ENCODE results near the gene TEX30. TPM values are rescaled to one million over a fixed set of nuclear protein-coding genes. Genes with fewer than 3 reads are reported as not detected.

The TEX30 gene
- total and polyA plus RNA-seq, 8 donors, result 1.8 to 9.6 (median 2.3) TPM

DNA sequence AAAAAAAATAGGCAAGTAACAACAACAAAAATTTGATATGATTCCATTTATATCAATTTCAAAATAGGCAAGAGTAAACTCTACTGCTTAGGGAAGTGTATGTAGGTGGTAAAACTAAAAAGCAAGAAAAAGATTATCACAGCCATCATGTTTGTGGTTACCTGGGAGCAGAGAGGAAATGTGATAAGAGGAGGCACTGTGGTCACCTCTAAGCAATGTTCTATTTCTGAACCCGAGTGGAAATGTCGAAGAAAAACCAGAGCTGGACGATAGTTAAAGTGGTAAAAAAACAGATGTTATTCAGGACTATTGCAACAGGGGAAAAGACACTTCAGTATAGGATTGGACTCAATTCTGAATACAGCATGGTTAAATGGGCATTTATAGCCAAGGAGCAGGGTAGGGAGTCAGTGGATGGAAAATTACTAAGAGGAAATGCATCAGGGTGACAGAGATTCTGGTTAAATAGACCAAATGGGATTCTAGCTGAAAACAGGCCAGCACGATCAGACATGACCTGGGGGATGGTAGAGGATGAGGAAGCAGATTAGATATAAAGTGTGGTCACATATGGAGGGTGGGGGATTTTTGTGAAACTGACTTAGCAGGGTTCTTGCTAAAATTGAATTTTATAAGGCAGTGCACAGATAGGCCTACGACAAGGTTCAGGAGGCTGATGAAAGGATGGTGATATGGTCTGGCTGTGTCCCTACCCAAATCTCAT is 6.0 kb upstream of the TEX30 start:
- Histone ChIP-seq H3K27me3 (no peaks in the 10 kb centered on the region), H3K4me1 (no peaks in the 10 kb centered on the region), H3K27ac (no peak overlapping the region), H3K4me3 (no peak overlapping the region), H3K36me3 (no peaks in the 10 kb centered on the region), H3K9me3 (no peaks in the 10 kb centered on the region)
- FAIRE-seq (no peak), DNase-seq (no peak), ATAC-seq (peak in 2 of 4 donors; percentile 19 to 63)
- WGBS, 2 donors, result 71 to 79% methylated on average over 5 of the region's 5 CpGs
- intact Hi-C loops (cut with DNase I), result no loop called here
- TF ChIP-seq, protein P1, sequence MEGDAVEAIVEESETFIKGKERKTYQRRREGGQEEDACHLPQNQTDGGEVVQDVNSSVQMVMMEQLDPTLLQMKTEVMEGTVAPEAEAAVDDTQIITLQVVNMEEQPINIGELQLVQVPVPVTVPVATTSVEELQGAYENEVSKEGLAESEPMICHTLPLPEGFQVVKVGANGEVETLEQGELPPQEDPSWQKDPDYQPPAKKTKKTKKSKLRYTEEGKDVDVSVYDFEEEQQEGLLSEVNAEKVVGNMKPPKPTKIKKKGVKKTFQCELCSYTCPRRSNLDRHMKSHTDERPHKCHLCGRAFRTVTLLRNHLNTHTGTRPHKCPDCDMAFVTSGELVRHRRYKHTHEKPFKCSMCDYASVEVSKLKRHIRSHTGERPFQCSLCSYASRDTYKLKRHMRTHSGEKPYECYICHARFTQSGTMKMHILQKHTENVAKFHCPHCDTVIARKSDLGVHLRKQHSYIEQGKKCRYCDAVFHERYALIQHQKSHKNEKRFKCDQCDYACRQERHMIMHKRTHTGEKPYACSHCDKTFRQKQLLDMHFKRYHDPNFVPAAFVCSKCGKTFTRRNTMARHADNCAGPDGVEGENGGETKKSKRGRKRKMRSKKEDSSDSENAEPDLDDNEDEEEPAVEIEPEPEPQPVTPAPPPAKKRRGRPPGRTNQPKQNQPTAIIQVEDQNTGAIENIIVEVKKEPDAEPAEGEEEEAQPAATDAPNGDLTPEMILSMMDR (IDR thresholded peaks at IDR 0.05), result no peak

DNA sequence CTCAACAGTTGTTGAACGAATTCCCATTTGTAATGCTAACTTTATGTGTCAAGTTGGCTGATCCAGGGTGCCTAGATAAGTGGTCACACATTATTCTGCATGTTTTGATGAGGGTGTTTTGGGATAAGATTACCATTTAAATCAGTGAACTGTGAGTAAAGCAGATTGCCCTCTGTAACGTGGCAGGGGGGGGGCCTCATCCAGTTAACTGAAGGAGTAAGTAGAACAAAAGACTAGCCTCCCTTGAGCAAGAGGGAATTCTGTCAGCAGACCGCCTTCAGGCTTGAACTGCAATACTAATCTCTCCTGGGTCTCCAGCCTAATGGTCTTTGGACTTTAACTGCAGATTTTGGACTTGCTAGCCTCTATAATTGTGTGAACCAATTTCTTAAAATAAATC is 4.2 kb upstream of the TEX30 start:
- Histone ChIP-seq H3K27me3 (no peaks in the 10 kb centered on the region), H3K9me3 (no peaks in the 10 kb centered on the region), H3K4me3 (no peak overlapping the region), H3K27ac (no peak overlapping the region), H3K36me3 (no peaks in the 10 kb centered on the region), H3K4me1 (no peaks in the 10 kb centered on the region)
- FAIRE-seq (no peak), DNase-seq (no peak), ATAC-seq (no peak)
- intact Hi-C loops (cut with DNase I), result no loop called here
- TF ChIP-seq, protein P1 (IDR thresholded peaks at IDR 0.05), result no peak
- WGBS, 2 donors, result 68 to 77% methylated on average over 3 of the region's 3 CpGs

DNA sequence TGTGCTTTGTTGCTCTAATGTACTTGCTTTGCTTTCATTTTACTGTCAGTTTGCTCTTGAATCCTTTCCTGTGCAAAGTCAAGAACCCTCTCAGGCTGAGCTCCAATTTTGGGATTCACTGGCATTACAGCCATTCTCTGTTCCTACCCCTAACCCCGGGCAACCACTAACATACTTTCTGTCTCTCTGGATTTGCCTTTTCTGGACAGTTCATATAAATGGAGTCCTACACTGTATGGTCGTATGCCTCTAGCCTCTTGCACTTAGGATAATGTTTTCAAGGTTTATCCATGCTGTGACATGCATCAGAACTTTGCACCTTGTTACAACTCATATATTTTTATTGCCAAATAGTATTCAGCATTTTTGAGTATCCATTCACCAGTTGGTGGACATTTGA is 2.7 kb upstream of the TEX30 start:
- ATAC-seq (no peak), DNase-seq (no peak), FAIRE-seq (no peak)
- TF ChIP-seq, protein P1 (IDR thresholded peaks at IDR 0.05), result no peak
- intact Hi-C loops (cut with DNase I), result no loop called here
- no peaks in the 10 kb centered on the region for H3K9me3 ChIP-seq
- no peak overlapping the region for H3K27ac ChIP-seq
- H3K4me1 ChIP-seq, result peaks cover 0 to 3% (median 0%) of the 10 kb centered on the region in 3 donors
- H3K36me3 ChIP-seq, result no peaks in the 10 kb centered on the region
- H3K27me3 ChIP-seq, result no peaks in the 10 kb centered on the region
- 67 to 80% methylated on average over 2 of the region's 2 CpGs for WGBS, 2 donors
- H3K4me3 ChIP-seq, result no peak overlapping the region

DNA sequence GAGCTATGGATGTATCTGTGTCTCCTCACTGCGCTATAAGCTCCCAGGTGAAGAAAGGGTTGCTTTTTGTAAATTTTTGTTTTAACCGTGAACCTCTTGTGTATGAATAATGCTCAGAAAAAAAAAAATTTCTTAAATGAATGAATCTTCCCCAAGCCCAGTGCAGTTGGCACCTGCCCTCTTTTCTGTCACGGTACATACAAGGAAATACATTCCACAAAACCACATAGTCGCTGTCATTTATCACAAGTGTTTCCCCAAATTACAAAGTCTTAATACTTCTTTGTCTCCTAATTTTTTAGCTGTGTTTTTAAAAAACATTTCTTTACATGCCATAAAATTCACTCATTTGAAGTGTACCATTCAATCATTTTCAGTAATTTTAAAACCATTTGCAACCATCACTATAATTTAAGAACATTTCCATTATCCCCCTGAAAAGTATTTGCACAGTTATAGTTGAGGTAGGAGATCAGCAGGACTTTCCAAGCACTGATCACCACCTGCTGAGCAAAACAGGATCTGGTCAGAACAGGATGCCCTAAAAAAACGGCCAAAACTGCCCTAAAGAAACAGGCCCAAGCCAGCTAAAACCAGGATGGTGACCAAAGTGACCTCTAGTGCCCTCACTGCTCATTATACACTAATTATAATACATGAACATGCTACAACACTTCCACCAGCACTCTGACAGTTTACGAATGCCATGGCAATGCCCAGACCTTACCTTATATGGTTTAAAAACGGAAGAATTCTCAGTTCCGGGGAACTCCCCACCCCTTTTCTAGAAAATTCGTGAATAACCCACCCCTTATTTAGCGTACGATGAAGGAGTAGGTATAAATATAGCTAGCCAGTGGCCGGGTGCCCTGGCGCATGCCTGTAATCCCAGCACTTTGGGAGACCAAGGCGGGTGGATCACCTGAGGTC is 1.3 kb upstream of the TEX30 start:
- TF ChIP-seq, protein P1 (IDR thresholded peaks at IDR 0.05), result no peak
- Histone ChIP-seq H3K36me3 (no peaks in the 10 kb centered on the region), H3K4me1 (peaks cover 0 to 3% (median 0%) of the 10 kb centered on the region in 3 donors), H3K27ac (peak overlapping the region in 2 of 4 donors; percentile 11 to 84), H3K27me3 (no peaks in the 10 kb centered on the region), H3K4me3 (peak overlapping the region in 1 of 4 donors; percentile 91), H3K9me3 (no peaks in the 10 kb centered on the region)
- DNase-seq, result no peak
- ATAC-seq, result no peak
- no peak for FAIRE-seq
- 81 to 82% methylated on average over 14 of the region's 14 CpGs for WGBS, 2 donors
- intact Hi-C loops (cut with DNase I), result no loop called here

Measured in pancreas (tissue), 10 donors.